Upper lobe of left lung (tissue), 6 donors: ENCODE data around the gene PYROXD2. TPM values are rescaled to one million over a fixed set of nuclear protein-coding genes. Genes with fewer than 3 reads are reported as not detected.

Source experiments
- ATAC-seq, 2 donors: fragments of 200-7000 bp; cut with Tn5 transposase; one replicate each; pipeline ENCODE4 v1.9.1; 2022; ENCODE audit warnings: mild to moderate bottlenecking in 2 of 2, moderate library complexity in 2 of 2; ENCODE audit not compliant: low FRiP score in 2 of 2
- DNase-seq, 2 donors: peaks; one replicate each; pipeline ENCODE4 v3.0.0-alpha.2; 2019 to 2020
- H3K27ac ChIP-seq, 4 donors: fragments of 200-600 bp; sonication (generic); one replicate each; pipeline ENCODE4 v1.5.1; 2016 to 2019
- H3K27me3 ChIP-seq, 4 donors: fragments of 200-600 bp; sonication (generic); one replicate each; pipeline ENCODE4 v1.5.1; 2017 to 2019
- H3K36me3 ChIP-seq, 4 donors: fragments of 200-600 bp; sonication (generic); one replicate each; pipeline ENCODE4 v1.5.1; 2016 to 2019
- H3K4me1 ChIP-seq, 4 donors: fragments of 200-600 bp; sonication (generic); one replicate each; pipeline ENCODE4 v1.5.1; 2018 to 2019
- H3K4me3 ChIP-seq, 4 donors: fragments of 200-600 bp; sonication (generic); one replicate each; pipeline ENCODE4 v1.5.1; 2017 to 2019; ENCODE audit warnings: mild to moderate bottlenecking in 2 of 4, moderate library complexity in 1 of 4
- H3K9me3 ChIP-seq, 4 donors: fragments of 200-600 bp; sonication (generic); one replicate each; pipeline ENCODE4 v1.5.1; 2018 to 2019
- CTCF ChIP-seq, 6 experiments: fragments of 450-650 bp in 4 of 6; fragments of 200-600 bp in 2 of 6; sonication (generic) in 2 of 6; IDR thresholded peaks; one replicate each; pipeline ENCODE4 v1.5.1; 2016 to 2019; ENCODE audit warnings: antibody characterized with exemption in 6 of 6
- EP300 ChIP-seq, 4 donors: sonication (generic); formaldehyde crosslinking; IDR thresholded peaks; one replicate each; pipeline ENCODE4 v1.5.1; 2017; ENCODE audit warnings: antibody characterized with exemption in 4 of 4, control low read depth in 2 of 4
- POLR2A ChIP-seq, 4 donors: fragments of 450-650 bp; IDR thresholded peaks; one replicate each; pipeline ENCODE4 v1.5.1; 2016 to 2017; ENCODE audit warnings: antibody characterized with exemption in 4 of 4, mild to moderate bottlenecking in 2 of 4
- POLR2AphosphoS5 ChIP-seq, 2 donors: sonication (generic); formaldehyde crosslinking; IDR thresholded peaks; one replicate each; pipeline ENCODE4 v1.5.1; 2017; ENCODE audit warnings: antibody characterized with exemption in 2 of 2
- WGBS, 2 donors: methylation state at CpG; one replicate each; pipeline ENCODE4 v1.1.5; 2017 to 2018; 5-methylcytosine and 5-hydroxymethylcytosine counted together
- total RNA-seq, 6 donors: library from RNA; depleted of rRNA in 4 of 6; stranded (reverse); fragments of >200 nt in 4 of 6; gene quantifications; one replicate each; pipeline versions ENCODE4 v1.1.0 to v1.2.1, GENCODE V29; 2016 to 2021
- donor health status: DM: no; HTN: no; CAD: no; lungs with moderate emphysema.
- donor health status: DM: no; HTN: yes; CAD: no; lungs with severe emphysema.

PYROXD2 gene
- total RNA-seq, 6 donors from 2014 or later: 6.5 to 29.3 (median 9.3) TPM

- H3K27me3 ChIP-seq: no peaks in the 10 kb centered on the region
- ATAC-seq: peak; percentile 69 to 72
- no peak overlapping the region for H3K27ac ChIP-seq
- DNase-seq: peak in 1 of 2 donors; percentile 81
- no peak overlapping the region for H3K4me3 ChIP-seq
- H3K9me3 ChIP-seq: no peaks in the 10 kb centered on the region
- 89 to 93% methylated on average over 11 to 21 of the region's 21 CpGs for WGBS, 2 donors
- peaks cover 14 to 84% (median 70%) of the 10 kb centered on the region in 4 donors for H3K36me3 ChIP-seq
- no peak for TF ChIP-seq POLR2AphosphoS5 (IDR thresholded peaks at IDR 0.05)
- no peak for TF ChIP-seq EP300 (IDR thresholded peaks at IDR 0.05)
- TF ChIP-seq CTCF (IDR thresholded peaks at IDR 0.05): peak; percentile 51 to 81 (median 66)
- no peak for TF ChIP-seq POLR2A (IDR thresholded peaks at IDR 0.05)
- no peaks in the 10 kb centered on the region for H3K4me1 ChIP-seq
These were observed 10.8 kb upstream of the PYROXD2 start for GRCh38 chr10:98425511-98426352.

DNA sequence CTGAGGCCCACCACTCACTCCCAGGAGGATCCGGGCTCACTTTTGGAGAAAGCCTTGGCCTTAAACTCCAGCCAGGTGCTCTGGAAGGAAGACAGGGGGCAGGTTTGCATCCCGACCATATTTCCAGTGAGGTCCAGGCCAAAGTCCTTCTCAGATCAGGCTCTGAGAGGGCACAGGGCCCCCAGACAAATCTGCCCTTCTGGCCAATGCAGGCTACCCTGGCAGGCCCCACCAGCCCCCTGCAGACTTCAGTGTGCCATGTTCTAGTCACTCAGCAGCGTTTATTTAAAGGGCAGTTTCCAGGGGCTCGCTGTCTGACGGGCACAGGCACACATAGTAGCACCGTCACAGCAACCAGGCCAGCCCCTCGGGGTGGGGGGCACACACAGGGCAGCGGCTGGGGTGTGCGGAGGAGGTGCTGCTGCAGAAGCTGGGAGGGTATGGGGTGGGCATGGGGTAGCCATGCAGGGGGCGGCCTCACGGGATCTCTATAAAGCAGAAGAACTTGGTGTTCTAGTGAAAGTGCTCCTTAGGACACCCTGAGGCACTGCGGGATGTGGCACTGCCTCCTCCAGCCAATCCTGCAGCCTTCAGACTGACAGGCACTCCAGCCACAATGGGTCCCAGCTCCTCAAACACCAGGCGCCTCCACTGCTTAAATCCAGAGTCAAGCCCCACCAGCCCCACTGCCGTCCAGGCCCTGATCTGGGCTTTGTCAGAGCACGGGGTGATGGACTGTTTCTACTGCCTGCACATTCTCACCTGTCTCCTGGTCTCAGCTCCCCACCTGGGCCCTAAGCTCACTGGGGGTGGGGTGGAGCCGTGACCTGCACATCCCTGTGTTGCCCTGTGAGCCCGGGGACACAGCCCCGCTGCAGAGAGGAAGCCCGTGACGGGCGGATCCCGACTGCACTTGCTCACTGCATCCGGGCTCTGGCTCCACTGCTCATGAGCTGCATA lies 9.6 kb upstream of the PYROXD2 start:
- Histone ChIP-seq H3K4me3 (no peak overlapping the region), H3K27me3 (no peaks in the 10 kb centered on the region), H3K36me3 (peaks cover 15 to 84% (median 65%) of the 10 kb centered on the region in 4 donors), H3K27ac (no peak overlapping the region), H3K9me3 (no peaks in the 10 kb centered on the region), H3K4me1 (no peaks in the 10 kb centered on the region)
- DNase-seq (no peak), ATAC-seq (no peak)
- TF ChIP-seq EP300 (IDR thresholded peaks at IDR 0.05): no peak
- 94 to 97% methylated on average over 13 to 22 of the region's 23 CpGs for WGBS, 2 donors

DNA sequence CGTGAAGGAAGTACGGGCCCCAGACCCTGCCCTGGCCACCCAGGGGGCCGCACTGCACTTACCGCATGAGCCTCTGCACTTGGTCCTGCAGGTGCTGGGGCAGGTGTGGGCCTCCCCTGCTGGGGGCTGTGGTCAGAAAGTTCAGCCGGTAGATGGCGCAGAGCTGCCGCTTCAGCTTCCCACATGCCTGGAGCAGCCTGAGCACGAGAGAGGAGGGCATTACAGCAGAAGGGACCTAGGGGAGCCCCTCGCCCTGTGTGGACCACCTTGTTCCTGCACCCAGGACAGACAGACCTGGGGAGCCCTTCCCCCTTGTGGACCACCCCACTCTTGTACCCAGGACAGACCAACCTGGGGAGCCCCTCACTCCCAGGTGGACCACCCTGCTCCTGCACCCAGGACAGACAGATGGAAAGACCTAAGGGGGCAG lies 8.7 kb upstream of the PYROXD2 start:
- H3K4me1 ChIP-seq: no peaks in the 10 kb centered on the region
- H3K27ac ChIP-seq: no peak overlapping the region
- 83 to 90% methylated on average over 1 to 9 of the region's 9 CpGs for whole genome bisulfite sequencing, 2 donors
- H3K36me3 ChIP-seq: peaks cover 12 to 85% (median 66%) of the 10 kb centered on the region in 4 donors
- no peak for ATAC-seq
- TF ChIP-seq POLR2A (IDR thresholded peaks at IDR 0.05) (no peak), CTCF (IDR thresholded peaks at IDR 0.05) (no peak), EP300 (IDR thresholded peaks at IDR 0.05) (no peak), POLR2AphosphoS5 (IDR thresholded peaks at IDR 0.05) (no peak)
- no peaks in the 10 kb centered on the region for H3K27me3 ChIP-seq
- no peak for DNase-seq
- no peaks in the 10 kb centered on the region for H3K9me3 ChIP-seq
- H3K4me3 ChIP-seq: no peak overlapping the region

DNA sequence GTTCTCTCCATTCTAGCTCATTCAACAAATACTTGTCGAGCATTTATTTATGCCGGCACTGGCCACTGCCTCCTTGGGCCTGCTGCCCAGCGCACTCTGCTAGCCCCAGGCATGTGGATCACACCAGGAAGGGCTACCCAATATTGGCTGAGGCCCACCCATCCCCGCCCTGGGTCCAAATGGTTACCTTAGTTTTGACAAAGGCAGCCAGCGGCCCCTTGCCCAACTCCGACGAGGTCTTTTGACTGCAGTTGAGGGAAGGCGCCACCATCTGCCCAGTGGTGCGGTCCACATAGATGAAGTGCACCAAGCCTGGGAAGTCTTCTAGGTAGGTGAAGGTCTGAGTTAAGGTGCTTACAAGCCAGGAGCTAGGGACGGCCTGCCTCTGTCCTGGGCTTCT lies 7.2 kb upstream of the PYROXD2 start:
- TF ChIP-seq POLR2A (IDR thresholded peaks at IDR 0.05) (no peak), POLR2AphosphoS5 (IDR thresholded peaks at IDR 0.05) (no peak)
- H3K9me3 ChIP-seq: no peaks in the 10 kb centered on the region
- no peak overlapping the region for H3K27ac ChIP-seq
- peaks cover 12 to 85% (median 64%) of the 10 kb centered on the region in 4 donors for H3K36me3 ChIP-seq
- 98 to 100% methylated on average over 9 to 10 of the region's 10 CpGs for WGBS, 2 donors
- H3K4me1 ChIP-seq: no peaks in the 10 kb centered on the region
- ATAC-seq: no peak
- DNase-seq: no peak
- no peaks in the 10 kb centered on the region for H3K27me3 ChIP-seq
- no peak overlapping the region for H3K4me3 ChIP-seq

DNA sequence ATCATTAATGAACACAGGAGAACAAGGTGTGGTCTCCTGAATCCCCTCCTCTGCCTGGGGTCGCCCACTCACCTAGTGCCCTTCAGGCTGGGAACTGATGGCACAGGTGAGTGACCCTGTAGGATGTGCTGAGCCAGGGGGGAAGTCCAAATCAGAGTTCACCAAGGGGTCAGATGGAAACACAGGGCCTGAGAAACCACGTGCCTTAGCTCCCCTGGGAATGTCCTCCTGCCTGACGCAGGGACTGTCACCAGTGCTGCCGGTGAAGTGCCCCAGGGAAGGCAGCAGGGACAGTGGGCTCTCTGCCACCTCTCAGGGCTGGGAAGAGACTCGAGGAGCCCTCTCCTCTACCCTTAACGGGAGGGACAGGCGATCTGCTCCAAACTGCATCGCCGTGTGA lies 5.8 kb upstream of the PYROXD2 start:
- Histone ChIP-seq H3K9me3 (no peaks in the 10 kb centered on the region), H3K27me3 (no peaks in the 10 kb centered on the region), H3K36me3 (peaks cover 12 to 83% (median 67%) of the 10 kb centered on the region in 4 donors), H3K27ac (no peak overlapping the region), H3K4me3 (no peak overlapping the region), H3K4me1 (peaks cover under 1 to 3% (median under 1%) of the 10 kb centered on the region in 4 donors)
- DNase-seq (no peak), ATAC-seq (no peak)
- WGBS, 2 donors: 74 to 88% methylated on average over 9 of the region's 9 CpGs
- no peak for TF ChIP-seq POLR2A (IDR thresholded peaks at IDR 0.05)
- no peak for TF ChIP-seq EP300 (IDR thresholded peaks at IDR 0.05)
- no peak for TF ChIP-seq POLR2AphosphoS5 (IDR thresholded peaks at IDR 0.05)
- TF ChIP-seq CTCF (IDR thresholded peaks at IDR 0.05): no peak
